ENCODE measurements around the gene CTNND2.

CTNND2 gene

DNA sequence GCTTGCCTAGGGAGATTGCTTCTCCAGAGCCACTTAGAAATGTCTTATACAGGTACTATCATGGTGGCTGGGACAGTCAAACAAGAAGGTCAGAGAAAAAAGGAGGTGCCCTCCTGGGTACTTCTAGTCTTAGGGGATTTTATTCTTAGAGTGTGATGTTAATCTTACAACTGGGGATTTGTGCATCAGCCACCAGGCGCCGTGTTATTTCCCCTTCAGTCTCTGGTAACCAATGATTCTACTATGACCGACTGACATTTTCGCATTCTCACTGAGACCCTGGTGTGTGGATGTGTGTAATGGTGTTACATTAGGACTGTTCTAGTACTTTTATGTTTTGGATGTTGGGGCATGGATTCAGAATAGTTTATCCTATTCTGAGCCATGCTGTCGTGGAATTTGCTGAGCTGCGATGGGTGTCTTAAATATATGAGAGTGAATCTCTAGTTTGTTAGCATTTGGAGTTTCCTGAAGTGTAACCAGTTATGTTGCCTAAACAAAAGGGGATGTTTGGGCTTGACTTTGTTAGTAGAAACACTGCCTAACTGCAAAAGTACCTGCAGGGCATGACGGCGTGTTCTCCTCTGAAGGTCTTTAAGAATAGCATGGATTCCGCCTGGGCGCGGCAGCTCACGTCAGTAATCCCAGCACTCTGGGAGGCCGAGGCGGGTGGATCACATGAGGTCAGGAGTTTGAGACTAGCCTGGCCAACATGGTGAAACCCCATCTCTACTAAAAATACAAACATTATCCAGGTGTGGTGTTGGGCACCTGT is 968.0 kb downstream of the CTNND2 start:
- DNase-seq (ENCODE audit: low spot score): no peak
- TF ChIP-seq, protein P1, sequence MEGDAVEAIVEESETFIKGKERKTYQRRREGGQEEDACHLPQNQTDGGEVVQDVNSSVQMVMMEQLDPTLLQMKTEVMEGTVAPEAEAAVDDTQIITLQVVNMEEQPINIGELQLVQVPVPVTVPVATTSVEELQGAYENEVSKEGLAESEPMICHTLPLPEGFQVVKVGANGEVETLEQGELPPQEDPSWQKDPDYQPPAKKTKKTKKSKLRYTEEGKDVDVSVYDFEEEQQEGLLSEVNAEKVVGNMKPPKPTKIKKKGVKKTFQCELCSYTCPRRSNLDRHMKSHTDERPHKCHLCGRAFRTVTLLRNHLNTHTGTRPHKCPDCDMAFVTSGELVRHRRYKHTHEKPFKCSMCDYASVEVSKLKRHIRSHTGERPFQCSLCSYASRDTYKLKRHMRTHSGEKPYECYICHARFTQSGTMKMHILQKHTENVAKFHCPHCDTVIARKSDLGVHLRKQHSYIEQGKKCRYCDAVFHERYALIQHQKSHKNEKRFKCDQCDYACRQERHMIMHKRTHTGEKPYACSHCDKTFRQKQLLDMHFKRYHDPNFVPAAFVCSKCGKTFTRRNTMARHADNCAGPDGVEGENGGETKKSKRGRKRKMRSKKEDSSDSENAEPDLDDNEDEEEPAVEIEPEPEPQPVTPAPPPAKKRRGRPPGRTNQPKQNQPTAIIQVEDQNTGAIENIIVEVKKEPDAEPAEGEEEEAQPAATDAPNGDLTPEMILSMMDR (conservative IDR thresholded peaks at IDR 0.05; ENCODE audit: low read depth): no peak
- ChIA-PET CTCF (interaction anchor here (0.7 kb wide), 1 partner anchor 71 kb away, joined by 4 read pairs; no protein-coding TSS in a partner anchor), POLR2A (ENCODE audit: low non-redundant PET) (no interaction called here)
- no peak overlapping the region for H3K27ac ChIP-seq

DNA sequence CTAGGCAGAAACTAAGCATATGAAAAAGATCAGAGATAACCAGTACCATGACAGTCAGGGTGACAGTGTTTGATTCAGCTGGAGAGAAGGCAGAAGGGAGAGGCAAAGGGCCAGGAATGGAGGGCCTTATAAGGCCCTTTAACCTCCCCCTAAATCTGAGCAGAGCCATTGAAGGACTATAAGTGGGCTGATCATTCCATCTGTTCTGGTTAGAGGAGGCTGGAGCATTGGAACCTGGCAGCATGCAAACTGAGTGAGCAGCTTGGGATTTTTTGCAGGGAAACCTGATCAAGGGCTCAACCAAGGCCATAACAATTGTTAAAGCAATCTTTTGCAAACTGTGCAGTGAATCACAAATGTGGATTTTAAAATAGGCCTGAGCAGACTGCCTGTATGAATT is 968.7 kb downstream of the CTNND2 start:
- DNase-seq (ENCODE audit: low spot score): no peak
- TF ChIP-seq, protein P1 (conservative IDR thresholded peaks at IDR 0.05; ENCODE audit: low read depth): no peak
- H3K27ac ChIP-seq: no peak overlapping the region
- ChIA-PET CTCF (interaction anchor here (0.7 kb wide), 1 partner anchor 70 kb away, joined by 4 read pairs; no protein-coding TSS in a partner anchor), POLR2A (ENCODE audit: low non-redundant PET) (no interaction called here)

DNA sequence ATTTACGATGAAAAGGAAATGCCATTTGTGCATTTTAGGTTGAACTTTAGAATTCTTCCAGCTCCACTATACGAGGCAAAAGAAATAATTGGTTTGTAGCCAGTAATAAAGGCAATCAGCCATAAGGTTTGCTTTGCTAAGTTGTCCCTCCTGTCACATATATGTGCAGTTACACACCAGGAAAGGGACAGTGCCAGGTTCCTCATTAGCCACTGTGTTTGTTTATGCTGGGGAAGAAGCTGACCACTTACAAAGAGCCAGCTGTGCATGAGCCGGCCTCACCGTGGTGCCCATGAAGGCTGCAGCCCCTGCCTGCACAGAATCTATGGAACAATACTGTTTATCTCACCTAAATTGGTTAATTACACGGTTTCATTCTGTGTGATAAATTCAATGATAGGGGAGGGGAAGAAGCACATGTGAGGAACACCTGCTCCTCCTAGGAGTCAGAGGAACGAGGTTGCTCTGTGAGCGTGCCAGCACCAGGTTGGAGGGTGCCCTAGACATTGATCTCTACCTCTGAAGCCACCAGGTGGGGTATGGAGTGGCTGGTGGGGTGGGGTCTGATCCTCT is 969.4 kb downstream of the CTNND2 start:
- no peak for DNase-seq (ENCODE audit: low spot score)
- ChIA-PET POLR2A (ENCODE audit: low non-redundant PET) (no interaction called here), CTCF (no interaction called here)
- TF ChIP-seq, protein P1 (conservative IDR thresholded peaks at IDR 0.05; ENCODE audit: low read depth): no peak
- no peak overlapping the region for H3K27ac ChIP-seq

DNA sequence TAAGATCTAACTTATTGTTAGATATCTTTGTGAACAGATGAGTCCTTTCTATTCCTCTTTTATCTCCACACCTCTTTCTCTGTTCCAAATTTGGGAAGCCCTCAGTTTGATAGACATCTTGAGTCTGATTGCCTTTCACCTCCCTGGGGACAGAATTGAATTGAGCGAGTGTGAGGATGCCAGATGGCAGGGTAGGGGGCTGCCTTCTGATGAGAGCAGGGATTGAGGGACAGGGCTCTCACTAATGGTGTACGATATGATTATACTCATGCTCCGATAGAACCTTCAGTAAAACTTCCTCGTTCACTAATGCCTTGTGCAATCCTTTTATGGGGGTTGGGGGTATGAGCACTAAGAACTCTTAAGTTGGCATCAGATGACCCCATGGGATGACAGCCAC is 971.1 kb downstream of the CTNND2 start:
- DNase-seq (ENCODE audit: low spot score): no peak
- no peak overlapping the region for H3K27ac ChIP-seq
- POLR2A ChIA-PET (ENCODE audit: low non-redundant PET): no interaction called here
- TF ChIP-seq, protein P1 (conservative IDR thresholded peaks at IDR 0.05; ENCODE audit: low read depth): no peak
- CTCF ChIA-PET: no interaction called here

DNA sequence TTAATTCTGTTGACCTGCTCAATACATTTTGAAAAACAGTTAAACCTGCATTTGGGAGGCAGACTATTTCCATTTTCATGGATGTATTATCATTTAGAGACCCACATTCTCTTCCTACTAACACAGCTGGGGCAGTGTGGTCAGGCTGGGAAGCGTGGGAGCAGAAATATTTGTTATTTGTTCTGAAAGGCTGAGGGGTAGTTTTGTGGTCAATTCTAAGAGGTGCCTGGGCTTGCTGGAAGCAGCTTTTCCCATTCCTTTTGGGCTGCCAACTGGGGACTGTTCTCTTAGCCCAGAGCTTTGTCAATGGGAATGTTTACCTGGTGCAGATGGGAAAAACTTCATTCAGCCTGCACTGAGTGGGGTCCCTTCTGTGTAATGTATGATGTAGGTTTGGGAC is 971.8 kb downstream of the CTNND2 start:
- TF ChIP-seq, protein P1 (conservative IDR thresholded peaks at IDR 0.05; ENCODE audit: low read depth): no peak
- no peak for DNase-seq (ENCODE audit: low spot score)
- CTCF ChIA-PET: no interaction called here

DNA sequence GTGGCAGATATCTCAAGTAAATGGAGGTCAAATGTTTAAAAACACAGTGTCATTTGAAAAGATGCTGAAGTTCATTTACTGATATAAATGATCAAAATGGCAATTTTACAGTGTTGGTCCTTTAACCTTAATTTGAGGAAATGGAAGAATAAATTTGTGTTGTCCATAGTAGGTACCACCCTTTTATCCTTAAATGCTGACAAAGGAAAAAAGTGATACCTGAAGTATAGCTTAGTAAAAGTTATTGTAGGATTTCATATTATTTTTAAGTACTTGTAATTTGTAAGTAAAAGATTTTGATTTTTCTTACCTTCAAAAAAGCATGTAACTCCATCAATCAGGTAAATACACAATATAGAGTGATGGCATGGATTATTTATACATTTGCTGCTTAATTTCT is 976.6 kb downstream of the CTNND2 start:
- ChIA-PET POLR2A (ENCODE audit: low non-redundant PET) (no interaction called here), CTCF (interaction anchor here (0.6 kb wide), 1 partner anchor 657 kb away, joined by 3 read pairs; no protein-coding TSS in a partner anchor)
- no peak for DNase-seq (ENCODE audit: low spot score)
- H3K27ac ChIP-seq: no peak overlapping the region
- TF ChIP-seq, protein P1 (conservative IDR thresholded peaks at IDR 0.05; ENCODE audit: low read depth): no peak

More for the DNA sequence above, 971.8 kb downstream of the CTNND2 start:
- no peak overlapping the region for H3K27ac ChIP-seq
- POLR2A ChIA-PET (ENCODE audit: low non-redundant PET): no interaction called here

All from RWPE1 (cell line).